GM23248 (cell line): ENCODE results near the gene TNKS2. TPM values are rescaled to one million over a fixed set of nuclear protein-coding genes. Genes with fewer than 3 reads are reported as not detected.

ENCODE experiments used
- DNase-seq: peaks from one replicate; pipeline ENCODE4 v3.0.0-alpha.2; 2015
- H2AFZ ChIP-seq: fragments of 200-600 bp; sonication (generic); 2 replicates; pipeline ENCODE4 v1.6.1; 2016; ENCODE audit warnings: antibody characterized with exemption
- H3F3A ChIP-seq: fragments of 200-600 bp; sonication (generic); 2 replicates; pipeline ENCODE4 v1.6.1; 2016; ENCODE audit warnings: mild to moderate bottlenecking, antibody characterized with exemption, mixed run types; ENCODE audit not compliant: insufficient read depth
- H3K27ac ChIP-seq: fragments of 200-600 bp; sonication (generic); 2 replicates; pipeline ENCODE4 v1.5.1; 2016; ENCODE audit warnings: mild to moderate bottlenecking
- H3K27me3 ChIP-seq: fragments of 200-600 bp; sonication (generic); replicated peaks from 2 replicates; pipeline ENCODE4 v1.6.1; 2016; ENCODE audit warnings: mild to moderate bottlenecking; ENCODE audit not compliant: insufficient read depth
- H3K36me3 ChIP-seq: fragments of 200-600 bp; sonication (generic); 2 replicates; pipeline ENCODE4 v1.6.1; 2016; ENCODE audit warnings: low read depth, mild to moderate bottlenecking
- H3K4me1 ChIP-seq: fragments of 200-600 bp; sonication (generic); 2 replicates; pipeline ENCODE4 v1.6.1; 2016; ENCODE audit warnings: mild to moderate bottlenecking; ENCODE audit not compliant: insufficient read depth
- H3K4me2 ChIP-seq: fragments of 200-600 bp; sonication (generic); one replicate; pipeline ENCODE4 v1.6.1; 2016; ENCODE audit warnings: mild to moderate bottlenecking; ENCODE audit not compliant: unreplicated experiment
- H3K4me3 ChIP-seq: fragments of 200-600 bp; sonication (generic); 2 replicates; pipeline ENCODE4 v1.5.1; 2016; ENCODE audit warnings: mild to moderate bottlenecking
- H3K79me2 ChIP-seq: fragments of 200-600 bp; sonication (generic); 2 replicates; pipeline ENCODE4 v1.6.1; 2016; ENCODE audit warnings: mild to moderate bottlenecking; ENCODE audit not compliant: insufficient read depth
- H3K9ac ChIP-seq: fragments of 200-600 bp; sonication (generic); 2 replicates; pipeline ENCODE4 v1.6.1; 2016; ENCODE audit warnings: mild to moderate bottlenecking
- H3K9me2 ChIP-seq: fragments of 200-600 bp; sonication (generic); 2 replicates; pipeline ENCODE4 v1.6.1; 2016; ENCODE audit warnings: mixed run types, mild to moderate bottlenecking, moderate library complexity; ENCODE audit not compliant: insufficient read depth
- H3K9me3 ChIP-seq: fragments of 200-600 bp; sonication (generic); one replicate; pipeline ENCODE4 v1.6.1; 2017; ENCODE audit warnings: low read depth
- H4K20me1 ChIP-seq: fragments of 200-600 bp; sonication (generic); 2 replicates; pipeline ENCODE4 v1.6.0; 2016; ENCODE audit not compliant: insufficient read depth
- EZH2 ChIP-seq: fragments of 200-600 bp; sonication (generic); IDR thresholded peaks from 2 replicates; pipeline ENCODE4 v1.6.1; 2018; ENCODE audit warnings: antibody characterized with exemption, mild to moderate bottlenecking; ENCODE audit not compliant: insufficient read depth, poor library complexity, severe bottlenecking
- EZH2phosphoT487 ChIP-seq: fragments of 200-600 bp; sonication (generic); IDR thresholded peaks from 2 replicates; pipeline ENCODE4 v1.6.1; 2018; ENCODE audit warnings: antibody characterized with exemption, moderate library complexity, mild to moderate bottlenecking, low read depth; ENCODE audit not compliant: insufficient read depth
- whole genome bisulfite sequencing, 2 experiments: methylation state at CpG; one replicate each; pipeline ENCODE4 v1.1.6; 2015 to 2017; ENCODE audit warnings: low lambda C conversion rate in 2 of 2, low coverage in 1 of 2; ENCODE audit errors: missing lambda C conversion rate in 2 of 2; 5-methylcytosine and 5-hydroxymethylcytosine counted together
- in situ Hi-C: fragments of 300-500 bp; cut with MboI; formaldehyde crosslinking; loops from 2 replicates; pipeline ENCODE4 v1.15.0; 2020
- polyA plus RNA-seq: library from polyadenylated mRNA; unstranded; fragments of >200 nt; fragmentation: Nextera tagmentation; extraction: Ambion mirVana; gene quantifications from 2 replicates; pipeline ENCODE4 v1.2.1, GENCODE V29; 2016
- total RNA-seq: library from RNA; depleted of rRNA; stranded (reverse); fragments of >200 nt; shearing (Covaris generic); gene quantifications from 2 replicates; pipeline ENCODE4 v1.2.3, GENCODE V29; 2014

The TNKS2 gene
- total and polyA plus RNA-seq, 2 experiments from 2014 or later: 14.4 to 29.3 TPM

DNA sequence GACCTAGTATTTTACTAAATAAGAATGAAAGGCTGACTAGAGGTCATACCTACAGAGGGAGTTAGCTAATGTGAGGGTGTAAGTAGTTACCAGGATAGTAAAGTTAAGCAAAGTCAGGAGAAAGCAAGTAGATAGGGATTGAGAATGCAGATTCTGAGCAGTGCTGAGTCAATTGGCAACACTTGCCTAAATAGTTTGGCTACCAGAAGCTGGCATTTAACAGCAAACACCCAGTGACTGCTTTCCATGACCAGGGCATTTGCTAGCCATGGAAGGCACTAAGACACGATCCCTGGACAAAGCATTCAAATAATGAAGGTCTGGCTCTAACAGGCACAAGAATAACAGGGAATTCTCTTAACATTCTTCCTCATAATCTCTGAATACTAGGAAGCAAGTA is 25.9 kb downstream of the TNKS2 start:
- H3K36me3 ChIP-seq: peaks cover 86% of the 10 kb centered on the region
- WGBS, 2 experiments: 94 to 100% methylated on average over 1 of the region's 1 CpG
- H3K4me1 ChIP-seq: no peaks in the 10 kb centered on the region
- no peaks in the 10 kb centered on the region for H3F3A ChIP-seq
- H3K4me3 ChIP-seq: no peak overlapping the region
- no peak overlapping the region for H2AFZ ChIP-seq
- no peak overlapping the region for H3K27ac ChIP-seq
- H3K9me2 ChIP-seq: no peaks in the 10 kb centered on the region
- in situ Hi-C loops: no loop called here
- no peak for DNase-seq
- no peaks in the 10 kb centered on the region for H3K9me3 ChIP-seq
- 0 out of 2 replicates have a peak, but pooled peaks cover 3% of the 10 kb centered on the region for H3K79me2 ChIP-seq
- no peak overlapping the region for H3K4me2 ChIP-seq
- H4K20me1 ChIP-seq: no peaks in the 10 kb centered on the region
- no peak overlapping the region for H3K9ac ChIP-seq
- no peak for TF ChIP-seq EZH2phosphoT487
- H3K27me3 ChIP-seq: no peaks in the 10 kb centered on the region

GRCh38 chr10:91829268-91829667 is 31.0 kb downstream of the TNKS2 start:
- H3K79me2 ChIP-seq: no peaks in the 10 kb centered on the region
- 52 to 53% methylated on average over 2 of the region's 2 CpGs for WGBS, 2 experiments
- H3K27ac ChIP-seq: no peak overlapping the region
- no peaks in the 10 kb centered on the region for H4K20me1 ChIP-seq
- in situ Hi-C loops: no loop called here
- H3K4me1 ChIP-seq: no peaks in the 10 kb centered on the region
- no peaks in the 10 kb centered on the region for H3K9me3 ChIP-seq
- H3K36me3 ChIP-seq: peaks cover 89% of the 10 kb centered on the region
- no peaks in the 10 kb centered on the region for H3F3A ChIP-seq
- H3K4me2 ChIP-seq: no peak overlapping the region
- H3K9ac ChIP-seq: no peak overlapping the region
- no peaks in the 10 kb centered on the region for H3K27me3 ChIP-seq
- DNase-seq: no peak
- no peak overlapping the region for H3K4me3 ChIP-seq
- no peaks in the 10 kb centered on the region for H3K9me2 ChIP-seq
- H2AFZ ChIP-seq: no peak overlapping the region
- TF ChIP-seq EZH2 (no peak), EZH2phosphoT487 (no peak)

DNA sequence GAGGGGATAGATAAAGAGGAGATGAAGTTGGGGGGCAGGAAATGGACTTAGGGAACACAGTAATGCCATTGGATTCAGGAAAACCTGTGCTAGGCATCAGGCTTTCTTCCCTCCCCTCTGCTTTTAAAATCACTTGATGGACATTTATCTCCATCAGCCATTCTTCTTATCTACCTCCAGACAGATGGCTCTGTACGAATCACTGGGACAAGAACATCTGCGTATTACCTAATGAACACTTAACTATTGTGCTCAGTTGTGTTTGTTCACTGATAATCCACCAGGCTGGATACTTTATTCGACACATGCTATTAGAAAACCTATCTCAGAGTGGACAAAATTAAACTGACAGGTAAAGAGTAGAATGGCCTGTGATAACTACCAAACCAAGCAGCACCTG is 40.0 kb downstream of the TNKS2 start:
- Histone ChIP-seq H4K20me1 (no peaks in the 10 kb centered on the region), H3K36me3 (peaks cover 70% of the 10 kb centered on the region), H3K9ac (no peak overlapping the region), H3K27ac (no peak overlapping the region), H3K4me1 (no peaks in the 10 kb centered on the region), H3F3A (no peaks in the 10 kb centered on the region), H3K9me3 (no peaks in the 10 kb centered on the region), H3K79me2 (no peaks in the 10 kb centered on the region), H3K27me3 (no peaks in the 10 kb centered on the region), H3K4me3 (no peak overlapping the region), H3K9me2 (no peaks in the 10 kb centered on the region), H2AFZ (no peak overlapping the region), H3K4me2 (no peak overlapping the region)
- 67% methylated on average over 3 of the region's 3 CpGs for WGBS, 2 experiments
- no peak for DNase-seq
- in situ Hi-C loops: no loop called here
- TF ChIP-seq EZH2phosphoT487 (no peak), EZH2 (no peak)

GRCh38 chr10:91843083-91843482 is 44.9 kb downstream of the TNKS2 start:
- no peaks in the 10 kb centered on the region for H3K27me3 ChIP-seq
- H3K27ac ChIP-seq: no peak overlapping the region
- H3K4me1 ChIP-seq: no peaks in the 10 kb centered on the region
- H3K79me2 ChIP-seq: no peaks in the 10 kb centered on the region
- H3K9me3 ChIP-seq: no peaks in the 10 kb centered on the region
- no peak overlapping the region for H2AFZ ChIP-seq
- in situ Hi-C loops: no loop called here
- no peak overlapping the region for H3K9ac ChIP-seq
- DNase-seq: no peak
- no peaks in the 10 kb centered on the region for H4K20me1 ChIP-seq
- no peak for TF ChIP-seq EZH2phosphoT487
- no peak for TF ChIP-seq EZH2
- peaks cover 61% of the 10 kb centered on the region for H3K36me3 ChIP-seq
- H3K9me2 ChIP-seq: no peaks in the 10 kb centered on the region
- H3K4me3 ChIP-seq: no peak overlapping the region
- H3F3A ChIP-seq: no peaks in the 10 kb centered on the region
- no peak overlapping the region for H3K4me2 ChIP-seq

- in situ Hi-C loops: no loop called here
- no peak overlapping the region for H2AFZ ChIP-seq
- DNase-seq: peak; percentile 19
- H3K4me2 ChIP-seq: no peak overlapping the region
- no peaks in the 10 kb centered on the region for H3K9me3 ChIP-seq
- H4K20me1 ChIP-seq: no peaks in the 10 kb centered on the region
- 62 to 67% methylated on average over 6 of the region's 6 CpGs for WGBS, 2 experiments
- H3K79me2 ChIP-seq: no peaks in the 10 kb centered on the region
- peaks cover 56% of the 10 kb centered on the region for H3K36me3 ChIP-seq
- no peaks in the 10 kb centered on the region for H3K9me2 ChIP-seq
- H3K4me3 ChIP-seq: no peak overlapping the region
- H3K4me1 ChIP-seq: no peaks in the 10 kb centered on the region
- no peaks in the 10 kb centered on the region for H3F3A ChIP-seq
- H3K27me3 ChIP-seq: no peaks in the 10 kb centered on the region
- no peak overlapping the region for H3K27ac ChIP-seq
- no peak overlapping the region for H3K9ac ChIP-seq
- TF ChIP-seq EZH2phosphoT487: no peak
- no peak for TF ChIP-seq EZH2
Observed at GRCh38 chr10:91856637-91857036, 58.4 kb downstream of the TNKS2 start.
